Stimulated activated CD8-positive, alpha-beta memory T cell treated with anti-CD3 and anti-CD28 coated beads, Interleukin-15, amount 100 ng/mL, for 1 hour (primary cell): ENCODE results near the gene GCN1.

Experiments used
- DNase-seq: peaks from one replicate; pipeline ENCODE4 v3.0.0-alpha.2; 2020; ENCODE audit warnings: low read depth

Gene GCN1

GRCh38 chr12:120115692-120116440 is 78.6 kb downstream of the GCN1 start:
- no peak for DNase-seq

- no peak for DNase-seq
Observed at GRCh38 chr12:120115066-120115465, 79.4 kb downstream of the GCN1 start.

GRCh38 chr12:120110550-120111501 is 83.7 kb downstream of the GCN1 start:
- no peak for DNase-seq

GRCh38 chr12:120109570-120110267 is 84.8 kb downstream of the GCN1 start:
- DNase-seq = no peak

GRCh38 chr12:120106151-120106550 is 88.4 kb downstream of the GCN1 start:
- no peak for DNase-seq

- no peak for DNase-seq
Observed at GRCh38 chr12:120103371-120103770, 91.1 kb downstream of the GCN1 start.

- DNase-seq = no peak
Observed at GRCh38 chr12:120103044-120103338, 91.5 kb downstream of the GCN1 start.

GRCh38 chr12:120102189-120103043 is 92.1 kb downstream of the GCN1 start:
- no peak for DNase-seq

GRCh38 chr12:120101617-120102016 is 92.9 kb downstream of the GCN1 start:
- no peak for DNase-seq

- no peak for DNase-seq
Observed at GRCh38 chr12:120101182-120101581, 93.3 kb downstream of the GCN1 start.

GRCh38 chr12:120100630-120101029 is 93.9 kb downstream of the GCN1 start:
- no peak for DNase-seq

- DNase-seq = no peak
Observed at GRCh38 chr12:120099738-120100137, 94.8 kb downstream of the GCN1 start.

GRCh38 chr12:120098756-120099470 is 95.6 kb downstream of the GCN1 start:
- no peak for DNase-seq

GRCh38 chr12:120096671-120097202 is 97.8 kb downstream of the GCN1 start:
- DNase-seq = no peak

GRCh38 chr12:120095736-120096135 is 98.8 kb downstream of the GCN1 start:
- no peak for DNase-seq

GRCh38 chr12:120095331-120095730 is 99.2 kb downstream of the GCN1 start:
- no peak for DNase-seq

GRCh38 chr12:120094485-120094884 is 100.0 kb downstream of the GCN1 start:
- DNase-seq = no peak

GRCh38 chr12:120093592-120094355 is 100.7 kb downstream of the GCN1 start:
- no peak for DNase-seq

- no peak for DNase-seq
Observed at GRCh38 chr12:120093336-120093591, 101.3 kb downstream of the GCN1 start.
